ENCODE results near the gene TIMM44. TPM values are rescaled to one million over a fixed set of nuclear protein-coding genes. Genes with fewer than 3 reads are reported as not detected.

TIMM44 gene
- total and polyA plus RNA-seq, 9 donors: 29.8 to 110 (median 50.3) TPM

DNA sequence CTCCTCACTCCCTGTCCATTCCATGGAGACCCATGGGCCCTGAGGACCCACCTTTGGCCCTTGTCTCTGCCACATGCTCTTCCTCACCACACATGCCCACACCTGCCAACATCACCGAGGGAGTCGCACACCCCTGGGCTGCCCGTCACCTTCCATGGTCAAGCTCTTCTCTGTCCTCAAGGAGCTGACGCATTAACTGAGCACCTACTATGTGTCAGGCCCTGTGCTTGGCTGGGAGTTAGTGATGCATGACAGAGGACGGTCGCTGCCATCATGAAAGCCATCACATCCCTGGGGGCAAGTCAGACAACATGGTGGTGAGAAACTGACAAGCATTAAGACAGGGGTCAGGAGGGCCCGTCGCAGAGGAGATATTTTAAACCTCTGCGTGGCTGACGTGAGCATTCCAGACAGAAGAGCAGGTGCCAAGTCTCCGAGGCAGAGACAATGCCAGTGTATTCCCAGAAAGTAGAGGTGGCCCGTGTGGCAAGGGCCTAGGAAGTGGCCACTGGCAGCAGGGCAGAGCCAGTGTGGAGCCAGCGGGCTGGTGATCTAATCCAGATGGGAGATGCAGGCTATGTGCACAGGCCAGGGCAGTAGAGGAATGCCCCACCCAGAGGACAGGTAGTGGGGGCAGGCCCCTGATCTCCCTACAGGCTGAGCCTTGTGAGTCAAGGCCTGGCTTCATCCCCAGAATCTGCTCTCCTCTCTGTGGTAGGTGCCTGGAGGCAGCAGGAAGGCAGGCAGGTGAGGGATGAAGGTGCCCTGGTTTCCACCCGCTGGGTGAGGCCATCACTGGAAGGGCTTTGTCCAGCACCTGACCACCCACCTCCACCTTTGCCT, 40.8 kb upstream of the TIMM44 start:
- H3K4me3 ChIP-seq: no peak overlapping the region
- H3K36me3 ChIP-seq: no peaks in the 10 kb centered on the region
- H3K9me3 ChIP-seq: no peaks in the 10 kb centered on the region
- no peaks in the 10 kb centered on the region for H3K27me3 ChIP-seq
- H3K27ac ChIP-seq: no peak overlapping the region
- WGBS, 3 donors: 88 to 91% (median 90%) methylated on average over 14 of the region's 14 CpGs
- no peak for DNase-seq
- intact Hi-C loops (cut with DNase I): no loop called here
- TF ChIP-seq, protein P1, sequence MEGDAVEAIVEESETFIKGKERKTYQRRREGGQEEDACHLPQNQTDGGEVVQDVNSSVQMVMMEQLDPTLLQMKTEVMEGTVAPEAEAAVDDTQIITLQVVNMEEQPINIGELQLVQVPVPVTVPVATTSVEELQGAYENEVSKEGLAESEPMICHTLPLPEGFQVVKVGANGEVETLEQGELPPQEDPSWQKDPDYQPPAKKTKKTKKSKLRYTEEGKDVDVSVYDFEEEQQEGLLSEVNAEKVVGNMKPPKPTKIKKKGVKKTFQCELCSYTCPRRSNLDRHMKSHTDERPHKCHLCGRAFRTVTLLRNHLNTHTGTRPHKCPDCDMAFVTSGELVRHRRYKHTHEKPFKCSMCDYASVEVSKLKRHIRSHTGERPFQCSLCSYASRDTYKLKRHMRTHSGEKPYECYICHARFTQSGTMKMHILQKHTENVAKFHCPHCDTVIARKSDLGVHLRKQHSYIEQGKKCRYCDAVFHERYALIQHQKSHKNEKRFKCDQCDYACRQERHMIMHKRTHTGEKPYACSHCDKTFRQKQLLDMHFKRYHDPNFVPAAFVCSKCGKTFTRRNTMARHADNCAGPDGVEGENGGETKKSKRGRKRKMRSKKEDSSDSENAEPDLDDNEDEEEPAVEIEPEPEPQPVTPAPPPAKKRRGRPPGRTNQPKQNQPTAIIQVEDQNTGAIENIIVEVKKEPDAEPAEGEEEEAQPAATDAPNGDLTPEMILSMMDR (IDR thresholded peaks at IDR 0.05): no peak
- TF ChIP-seq POLR2A (IDR thresholded peaks at IDR 0.05): no peak
- TF ChIP-seq EP300 (IDR thresholded peaks at IDR 0.05): no peak
- no peaks in the 10 kb centered on the region for H3K4me1 ChIP-seq (ENCODE audit: insufficient read depth)

DNA sequence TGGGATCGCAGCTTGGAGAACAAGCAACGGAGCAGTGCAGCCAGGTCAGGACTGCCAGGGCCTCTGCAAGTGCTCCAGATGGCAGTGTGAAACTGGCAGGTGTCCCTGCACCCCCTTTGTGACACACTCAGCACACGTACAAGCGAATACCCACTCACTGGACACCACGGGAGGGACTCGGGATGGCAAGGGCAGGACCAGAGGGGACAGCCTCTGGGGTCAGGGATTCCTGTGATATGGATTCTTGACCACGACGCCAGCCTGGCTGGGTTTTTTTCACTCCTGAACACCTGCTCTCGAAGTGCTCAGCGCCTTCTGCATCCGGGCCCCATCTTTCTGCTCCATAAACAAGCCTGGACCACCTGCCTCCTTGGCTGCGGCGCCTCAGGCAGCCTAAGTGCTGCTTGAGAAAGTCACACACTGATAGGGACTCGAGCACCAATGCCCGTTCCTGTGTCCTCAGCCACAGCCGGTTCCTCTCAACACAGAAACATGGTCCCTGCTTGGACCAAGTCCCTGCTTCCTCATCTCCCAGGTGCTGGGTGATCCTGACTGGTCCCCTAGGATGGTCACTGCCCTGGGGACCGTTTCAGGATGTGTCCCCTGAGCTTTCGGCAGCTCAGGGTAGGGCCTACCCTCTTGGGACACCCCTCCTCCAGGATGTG, 40.0 kb upstream of the TIMM44 start:
- no peaks in the 10 kb centered on the region for H3K36me3 ChIP-seq
- intact Hi-C loops (cut with DNase I): no loop called here
- H3K4me3 ChIP-seq: no peak overlapping the region
- no peaks in the 10 kb centered on the region for H3K9me3 ChIP-seq
- no peak for TF ChIP-seq EP300 (IDR thresholded peaks at IDR 0.05)
- TF ChIP-seq, protein P1 (IDR thresholded peaks at IDR 0.05): no peak
- no peak for TF ChIP-seq POLR2A (IDR thresholded peaks at IDR 0.05)
- WGBS, 3 donors: 83 to 87% (median 85%) methylated on average over 18 of the region's 18 CpGs
- no peak for DNase-seq
- H3K27me3 ChIP-seq: no peaks in the 10 kb centered on the region
- no peak overlapping the region for H3K27ac ChIP-seq
- H3K4me1 ChIP-seq (ENCODE audit: insufficient read depth): no peaks in the 10 kb centered on the region

DNA sequence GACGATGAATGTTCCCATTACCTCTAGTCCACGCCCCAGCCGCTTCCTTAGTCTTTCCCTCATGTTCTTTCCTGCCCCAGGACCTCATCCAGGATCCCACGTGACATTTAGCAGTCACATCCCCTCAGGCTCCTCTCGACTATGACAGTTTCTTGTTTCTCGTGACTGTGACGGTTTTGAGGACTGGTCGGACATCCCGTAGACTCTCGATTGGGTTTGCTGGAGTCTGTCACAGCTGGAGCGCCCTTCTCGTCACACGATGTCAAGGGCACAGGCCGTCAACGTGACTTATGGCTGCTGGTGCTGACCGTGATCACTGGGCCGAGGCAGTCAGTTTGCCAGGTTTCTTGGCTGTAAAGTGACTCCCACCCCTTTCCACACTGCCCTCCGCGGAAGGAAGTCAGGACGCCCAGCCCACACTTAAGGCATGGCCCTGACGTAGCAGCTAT, 39.2 kb upstream of the TIMM44 start:
- H3K36me3 ChIP-seq: no peaks in the 10 kb centered on the region
- no peaks in the 10 kb centered on the region for H3K27me3 ChIP-seq
- H3K4me3 ChIP-seq: no peak overlapping the region
- DNase-seq: no peak
- TF ChIP-seq POLR2A (IDR thresholded peaks at IDR 0.05) (no peak), EP300 (IDR thresholded peaks at IDR 0.05) (no peak)
- TF ChIP-seq, protein P1 (IDR thresholded peaks at IDR 0.05): no peak
- whole genome bisulfite sequencing, 3 donors: 70 to 71% (median 70%) methylated on average over 21 of the region's 21 CpGs
- H3K9me3 ChIP-seq: no peaks in the 10 kb centered on the region
- H3K27ac ChIP-seq: no peak overlapping the region
- H3K4me1 ChIP-seq (ENCODE audit: insufficient read depth): no peaks in the 10 kb centered on the region
- intact Hi-C loops (cut with DNase I): no loop called here

DNA sequence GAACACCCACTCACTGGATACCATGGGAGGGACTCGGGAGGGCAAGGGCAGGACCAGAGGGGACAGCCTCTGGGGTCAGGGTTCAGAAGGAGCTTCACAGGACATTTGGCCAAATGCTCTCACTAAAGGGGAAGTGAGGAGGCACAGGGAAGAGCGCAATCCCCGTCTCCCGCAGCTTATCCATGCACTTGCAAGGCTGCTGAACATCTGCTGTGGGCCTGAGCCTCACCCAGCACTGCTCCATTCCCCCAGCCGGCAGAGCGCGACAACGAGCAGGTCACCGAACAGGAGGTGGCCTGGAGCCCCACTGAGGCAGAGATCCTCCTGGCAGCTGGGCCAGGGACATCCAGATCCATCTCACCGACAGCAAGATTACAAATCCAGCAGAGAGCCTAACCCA, 38.6 kb upstream of the TIMM44 start:
- no peak for DNase-seq
- Histone ChIP-seq H3K36me3 (no peaks in the 10 kb centered on the region), H3K4me3 (no peak overlapping the region), H3K27me3 (no peaks in the 10 kb centered on the region), H3K4me1 (ENCODE audit: insufficient read depth) (no peaks in the 10 kb centered on the region), H3K9me3 (no peaks in the 10 kb centered on the region), H3K27ac (no peak overlapping the region)
- WGBS, 3 donors: 79 to 87% (median 84%) methylated on average over 10 of the region's 10 CpGs
- intact Hi-C loops (cut with DNase I): no loop called here
- TF ChIP-seq, protein P1 (IDR thresholded peaks at IDR 0.05): no peak
- no peak for TF ChIP-seq POLR2A (IDR thresholded peaks at IDR 0.05)
- no peak for TF ChIP-seq EP300 (IDR thresholded peaks at IDR 0.05)

All from ovary (tissue), 9 donors.